Retina (tissue), 1 donor: ENCODE results near the gene SCN4A.

Experiments used
- DNase-seq: peaks from one replicate; pipeline ENCODE4 v3.0.0-alpha.2; 2016

The SCN4A gene

GRCh38 chr17:63954402-63955063, 18.2 kb downstream of the SCN4A start:
- DNase-seq, result no peak

DNA sequence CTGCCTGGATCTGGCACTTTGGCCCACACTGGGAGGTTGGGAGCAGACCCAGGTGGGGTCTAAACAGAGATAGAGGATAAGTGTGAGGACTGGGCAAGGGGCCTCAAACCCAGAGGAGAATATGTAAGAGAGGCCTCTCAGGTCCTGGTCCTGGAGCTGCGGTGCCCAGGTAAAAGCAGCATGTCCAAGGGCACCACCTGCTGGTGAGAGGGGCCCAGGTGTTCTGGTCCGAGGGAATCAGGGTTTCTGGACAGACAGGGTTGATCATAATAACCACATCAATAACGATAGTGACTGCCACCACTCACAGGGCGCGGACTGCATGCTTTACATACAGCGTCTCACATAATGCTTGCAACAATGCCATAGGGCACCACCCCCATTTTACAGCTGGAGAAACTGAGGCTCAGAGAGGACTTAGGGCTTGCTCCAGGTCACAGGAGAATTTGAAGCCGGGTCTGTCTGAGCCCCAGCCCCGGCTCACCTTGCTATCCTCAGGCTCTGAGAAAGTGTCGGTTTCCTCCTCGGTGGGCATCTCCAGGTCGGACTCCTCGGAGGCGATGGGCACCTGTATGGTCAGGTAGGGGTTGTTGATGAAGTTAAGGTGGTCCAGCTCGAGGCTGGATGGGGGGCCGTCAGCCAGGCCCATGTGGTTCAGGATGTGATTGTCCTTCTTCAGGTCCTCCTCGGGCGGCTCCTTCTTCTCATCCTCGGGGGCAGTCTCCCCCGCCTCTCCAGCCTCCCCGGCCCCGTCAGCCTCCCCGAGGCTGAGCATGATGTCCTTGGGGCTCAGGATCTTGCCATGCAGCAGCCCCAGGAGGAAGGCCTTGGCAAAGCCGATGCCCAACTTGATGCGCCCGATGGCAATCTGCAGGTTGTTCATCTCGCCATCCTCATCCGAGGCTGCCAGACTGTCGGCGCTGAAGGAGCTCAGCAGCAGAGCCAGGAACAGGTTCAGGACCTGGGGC, 21.5 kb downstream of the SCN4A start:
- no peak for DNase-seq

- DNase-seq, result no peak
Measured at GRCh38 chr17:63949576-63950250, 23.0 kb downstream of the SCN4A start.

GRCh38 chr17:63948521-63948920, 24.2 kb downstream of the SCN4A start:
- DNase-seq, result no peak

DNA sequence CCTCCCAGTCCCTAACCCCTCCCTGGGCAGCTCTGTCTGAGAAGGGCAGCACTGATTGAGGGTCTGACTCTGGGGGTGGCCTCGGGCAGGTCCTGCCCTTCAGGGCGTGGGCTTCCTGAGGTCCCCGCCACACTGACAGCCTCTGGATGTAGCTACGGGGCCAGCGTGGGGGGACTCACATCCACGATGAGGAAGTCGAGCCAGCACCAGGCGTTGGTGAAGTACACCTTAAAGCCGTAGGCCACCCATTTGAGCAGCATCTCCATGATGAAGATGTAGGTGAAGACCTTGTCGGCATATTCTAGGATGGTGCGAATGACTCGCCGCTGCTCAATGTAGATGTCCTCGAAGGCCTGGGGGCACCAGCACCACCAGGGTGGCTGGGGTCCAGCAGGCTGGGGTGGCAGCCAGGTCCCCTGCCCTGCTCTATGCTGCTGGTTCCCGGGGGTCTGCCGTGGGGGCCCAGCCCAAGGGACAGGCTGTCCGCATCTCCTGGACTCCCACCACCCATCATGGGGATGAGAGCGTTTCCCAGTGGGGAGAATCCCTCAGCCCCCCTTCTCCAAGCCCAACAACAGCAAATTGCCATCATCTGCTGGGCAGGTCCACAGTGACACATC, 24.9 kb downstream of the SCN4A start:
- DNase-seq, result no peak

DNA sequence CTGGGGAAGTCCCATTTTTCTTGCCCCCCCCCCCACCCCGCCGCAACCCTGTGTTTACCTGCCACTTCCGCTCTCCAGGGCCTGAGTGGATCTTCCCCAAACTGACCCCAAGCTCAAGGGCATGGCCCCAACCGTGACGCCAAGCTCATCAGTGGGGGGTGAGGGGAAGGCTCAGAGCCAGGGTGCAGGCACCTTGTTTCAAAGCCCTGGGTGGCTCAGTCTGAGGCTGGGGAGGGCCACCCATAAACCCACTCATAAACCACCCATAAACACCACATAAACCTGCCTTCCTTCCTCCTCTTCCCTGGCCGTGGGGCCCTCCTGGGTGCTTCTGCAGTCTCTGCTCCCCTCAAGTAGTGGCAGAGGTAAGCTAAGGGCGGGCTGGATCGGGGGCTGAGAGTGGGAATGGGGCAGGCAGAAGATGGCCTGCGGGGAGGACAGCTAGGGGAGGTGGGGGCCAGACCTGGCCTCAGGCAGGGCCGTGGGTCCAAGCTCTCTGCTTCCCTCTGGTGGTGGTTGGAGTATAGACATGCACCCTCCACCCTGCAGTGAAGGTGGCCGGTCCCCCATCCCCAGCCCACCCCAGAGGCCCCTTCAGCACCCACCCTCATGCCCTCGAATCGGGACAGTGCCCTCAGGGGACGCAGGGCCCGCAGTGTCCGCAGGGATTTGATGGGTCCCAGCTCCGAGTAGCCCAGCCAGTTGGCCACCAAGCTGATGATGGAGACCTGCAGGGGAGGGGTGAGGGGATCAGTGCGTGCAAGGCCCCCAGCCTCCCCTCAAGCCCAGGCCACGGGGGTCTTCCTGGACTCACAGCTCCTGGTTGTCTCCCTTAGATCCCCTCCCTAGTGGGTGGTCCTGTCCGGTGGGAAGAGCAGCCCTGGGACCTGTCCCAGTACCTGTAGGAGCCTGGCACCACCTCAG, 26.0 kb downstream of the SCN4A start:
- DNase-seq, result peak; percentile 49

DNA sequence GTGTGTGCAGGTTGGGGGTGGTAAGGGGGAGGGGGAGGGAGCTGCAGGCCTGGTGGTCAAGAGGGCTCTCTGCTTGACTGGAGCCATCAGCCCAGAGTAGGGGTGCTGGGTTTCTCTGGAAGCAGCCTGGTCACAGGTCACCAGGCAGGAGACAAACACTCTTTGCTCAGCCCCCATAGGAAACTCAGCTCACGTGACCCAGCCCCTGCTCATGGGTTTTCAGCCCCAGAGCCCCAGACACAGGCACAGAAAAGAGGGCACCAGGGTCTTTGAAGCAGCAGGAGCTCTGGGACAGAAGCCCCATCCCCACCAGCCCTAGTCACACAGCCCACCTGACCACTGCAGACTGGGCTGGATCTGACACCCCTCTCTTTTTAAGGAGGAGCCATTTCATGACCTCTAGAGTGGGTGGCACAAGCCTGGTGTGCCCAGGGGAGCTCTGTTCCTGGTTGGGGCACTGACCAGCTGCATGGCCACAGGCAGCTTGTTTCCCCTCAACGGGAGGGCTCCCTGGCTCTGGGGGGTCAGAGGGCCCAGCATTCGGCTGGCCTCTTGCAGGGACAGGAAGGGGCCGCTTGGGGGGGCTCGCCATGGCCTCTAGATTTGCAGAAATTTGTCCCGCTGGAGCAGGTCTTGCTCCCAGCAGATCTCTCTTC, 26.8 kb downstream of the SCN4A start:
- DNase-seq, result no peak

GRCh38 chr17:63944736-63945499, 27.8 kb downstream of the SCN4A start:
- DNase-seq, result no peak

- no peak for DNase-seq
Measured at GRCh38 chr17:63943745-63944144, 29.0 kb downstream of the SCN4A start.

DNA sequence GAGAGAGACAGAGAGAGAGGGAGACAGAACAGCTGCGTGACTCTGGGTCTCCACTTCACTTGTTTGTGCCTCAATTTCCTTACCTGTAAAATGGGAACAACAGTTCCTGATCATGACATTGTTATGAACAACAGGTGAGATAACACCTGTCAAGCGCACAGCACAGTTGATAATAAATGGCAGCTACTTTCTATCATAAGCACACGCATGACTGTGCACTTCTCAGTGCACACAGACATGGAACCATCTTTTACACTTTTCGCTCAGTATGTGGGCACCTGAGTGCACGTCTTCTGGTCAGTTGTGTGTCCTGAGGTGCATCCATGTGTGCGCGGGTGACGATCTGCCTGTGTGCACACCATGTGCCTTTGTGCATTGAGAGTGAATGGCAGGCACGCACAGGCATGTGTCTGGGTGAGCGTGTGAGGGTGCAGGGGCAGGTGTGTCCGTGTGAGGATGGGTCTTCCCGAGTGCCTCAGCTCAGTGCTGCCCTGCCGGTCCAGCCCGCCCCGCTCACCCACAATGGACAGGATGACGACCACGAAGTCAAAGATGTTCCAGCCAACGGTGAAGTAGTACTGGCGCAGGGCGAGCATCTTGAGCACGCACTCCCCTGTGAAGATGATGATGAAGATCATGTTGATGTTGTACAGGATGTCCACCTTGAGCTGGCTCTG, 30.3 kb downstream of the SCN4A start:
- no peak for DNase-seq

DNA sequence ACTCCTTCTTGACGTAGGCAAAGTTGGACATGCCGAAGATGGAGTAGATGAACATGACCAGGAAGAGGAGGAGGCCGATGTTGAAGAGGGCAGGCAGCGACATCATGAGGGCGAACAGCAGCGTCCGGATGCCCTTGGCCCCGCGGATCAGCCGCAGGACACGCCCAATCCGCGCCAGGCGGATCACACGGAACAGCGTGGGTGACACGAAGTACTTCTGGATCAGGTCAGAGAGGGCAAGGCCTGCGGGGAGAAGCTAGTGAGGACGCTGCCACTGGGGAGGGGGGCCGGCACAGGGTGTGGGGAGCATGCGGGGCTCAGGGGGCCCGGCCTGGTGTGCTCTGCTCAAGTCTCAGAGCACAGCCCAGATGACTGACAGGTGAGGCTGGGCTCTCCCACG, 31.0 kb downstream of the SCN4A start:
- no peak for DNase-seq

DNA sequence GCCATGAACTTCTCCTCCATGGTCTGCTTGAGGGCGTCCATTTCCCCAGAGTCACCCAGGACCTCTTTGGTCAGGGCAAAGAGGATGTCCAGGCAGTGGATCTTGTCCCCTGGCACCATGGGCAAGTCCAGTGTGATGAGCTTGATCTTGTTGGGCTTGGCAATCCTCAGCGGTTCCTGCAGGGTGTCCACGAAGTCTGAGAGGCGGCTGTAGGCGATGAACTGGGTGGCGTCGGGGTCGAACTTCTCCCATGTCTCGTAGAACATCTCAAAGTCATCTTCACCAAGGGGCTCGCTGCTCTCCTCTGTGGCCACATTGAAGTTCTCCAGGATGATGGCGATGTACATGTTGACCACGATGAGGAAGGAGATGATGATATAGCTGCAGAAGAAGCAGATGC, 31.6 kb downstream of the SCN4A start:
- no peak for DNase-seq

GRCh38 chr17:63940584-63940983, 32.1 kb downstream of the SCN4A start:
- no peak for DNase-seq

GRCh38 chr17:63939884-63940283, 32.8 kb downstream of the SCN4A start:
- no peak for DNase-seq

DNA sequence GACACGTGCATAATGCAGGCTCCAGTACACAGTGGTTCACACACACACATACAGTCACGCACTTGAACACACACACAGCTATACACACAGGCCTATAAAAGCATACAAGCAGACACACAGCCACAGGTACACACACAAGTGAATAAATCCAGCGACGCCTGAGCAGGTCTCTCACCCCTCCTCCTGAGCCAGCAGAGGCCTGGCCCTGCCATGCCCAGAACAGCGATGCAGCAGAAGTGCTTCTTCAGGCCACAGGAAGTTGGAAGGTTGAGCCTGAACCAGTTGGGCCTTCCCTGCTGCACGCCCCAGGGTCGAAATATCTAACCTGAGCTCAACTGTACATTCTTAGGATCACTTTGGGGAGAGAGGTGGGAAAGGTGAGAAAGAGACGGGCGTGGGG, 33.3 kb downstream of the SCN4A start:
- DNase-seq, result no peak

- no peak for DNase-seq
Measured at GRCh38 chr17:63937920-63938319, 34.8 kb downstream of the SCN4A start.

DNA sequence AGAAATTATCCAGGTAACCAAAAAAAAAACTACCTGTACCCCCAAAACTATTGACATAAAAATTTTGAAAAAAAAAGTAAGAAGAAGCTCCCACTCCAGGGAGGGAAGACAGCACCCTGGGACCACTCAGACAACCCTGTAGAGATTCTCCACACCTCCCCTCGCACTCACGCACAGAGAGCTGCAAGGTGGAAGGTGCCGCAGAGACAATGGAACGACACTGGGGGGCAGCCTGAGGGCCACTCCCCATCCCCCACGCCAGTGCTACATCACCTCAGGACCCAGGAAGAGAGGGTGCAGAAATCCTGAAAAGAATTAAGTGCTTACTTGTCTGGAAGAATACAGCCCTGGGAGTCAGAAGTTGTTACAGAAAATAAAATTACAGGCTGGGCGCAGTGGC, 35.4 kb downstream of the SCN4A start:
- DNase-seq, result no peak

GRCh38 chr17:63934183-63935112, 38.3 kb downstream of the SCN4A start:
- no peak for DNase-seq

DNA sequence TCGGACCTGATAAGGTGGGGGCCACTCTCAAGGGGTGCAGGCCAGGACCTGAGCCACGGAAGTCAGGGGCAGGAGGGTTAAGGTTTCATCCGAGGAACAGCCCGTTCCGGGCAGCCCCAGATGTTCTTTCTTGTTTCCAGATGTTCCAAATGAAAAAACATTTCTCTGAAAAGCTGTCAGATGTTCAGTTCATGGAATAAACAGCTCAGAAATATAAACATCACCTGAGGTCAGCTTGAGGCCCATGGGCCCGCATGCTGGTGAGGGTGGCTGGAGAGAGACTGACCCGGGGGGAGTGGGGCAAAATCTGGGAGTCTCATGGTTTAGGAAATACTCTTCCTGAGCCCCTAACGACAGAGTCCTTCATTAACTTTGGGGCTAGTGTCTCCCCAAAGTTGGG, 39.1 kb downstream of the SCN4A start:
- DNase-seq, result no peak
